Liver (tissue), 3 donors: ENCODE data around the gene ARHGEF1.

ENCODE experiments used
- ATF3 ChIP-seq: IDR thresholded peaks from 2 replicates; pipeline ENCODE4 v1.6.1; 2016; ENCODE audit warnings: antibody characterized with exemption
- CTCF ChIP-seq: fragments of 150-350 bp; IDR thresholded peaks from 2 replicates; pipeline ENCODE4 v1.5.1; 2017; ENCODE audit warnings: improper control_type of control experiment, low read depth, low read length; ENCODE audit not compliant: missing input control
- EGR1 ChIP-seq, 2 donors: IDR thresholded peaks; 2 replicates each; pipeline ENCODE4 v1.6.1; 2016 to 2018; ENCODE audit warnings: antibody characterized with exemption in 2 of 2, low read depth in 2 of 2
- FOXA1 ChIP-seq: IDR thresholded peaks from 2 replicates; pipeline ENCODE4 v1.6.1; 2016; ENCODE audit warnings: antibody characterized with exemption
- JUND ChIP-seq, 2 donors: IDR thresholded peaks; 2 replicates each; pipeline ENCODE4 v1.6.1; 2016; ENCODE audit warnings: antibody characterized with exemption in 2 of 2
- MAX ChIP-seq: IDR thresholded peaks from 2 replicates; pipeline ENCODE4 v1.6.1; 2016; ENCODE audit warnings: antibody characterized with exemption
- RAD21 ChIP-seq, 2 donors: IDR thresholded peaks; 2 replicates each; pipeline ENCODE4 v1.6.1; 2016; ENCODE audit warnings: antibody characterized with exemption in 2 of 2, mild to moderate bottlenecking in 2 of 2
- REST ChIP-seq: IDR thresholded peaks from 2 replicates; pipeline ENCODE4 v1.6.1; 2016; ENCODE audit warnings: antibody characterized with exemption, mild to moderate bottlenecking
- SP1 ChIP-seq: IDR thresholded peaks from 2 replicates; pipeline ENCODE4 v1.6.1; 2018; ENCODE audit warnings: antibody characterized with exemption, mild to moderate bottlenecking
- YY1 ChIP-seq: IDR thresholded peaks from 2 replicates; pipeline ENCODE4 v1.6.1; 2016; ENCODE audit warnings: antibody characterized with exemption, mild to moderate bottlenecking
- donor health status: healthy.
- donor health status: healthy.

GRCh38 chr19:41837981-41838708, 44.8 kb upstream of the ARHGEF1 start:
- TF ChIP-seq CTCF (no peak), SP1 (no peak), YY1 (no peak), REST (no peak), RAD21 (IDR thresholded peaks at IDR 0.05) (no peak), EGR1 (IDR thresholded peaks at IDR 0.05; ENCODE audit: low read depth in 2 of 2) (no peak), FOXA1 (no peak), ATF3 (no peak), MAX (no peak), JUND (IDR thresholded peaks at IDR 0.05) (no peak)
